Choroid plexus epithelial cell (primary cell): ENCODE measurements around the gene KCTD13.
"Not testable (repeated sequence)": the region's sequence is repeated elsewhere in the genome, so short reads cannot be mapped to it uniquely, and the experiment has no call there.

Experiments
- DNase-seq: peaks from one replicate; pipeline ENCODE4 v3.0.0-alpha.2; 2010; ENCODE audit warnings: low read depth
- H3K4me3 ChIP-seq: 2 replicates; pipeline ENCODE4 v1.5.1; 2011; ENCODE audit warnings: low read depth, mild to moderate bottlenecking, control low read depth, low read length, moderate library complexity
- CTCF ChIP-seq: conservative IDR thresholded peaks from 2 replicates; pipeline ENCODE4 v1.5.1; 2011; ENCODE audit warnings: low read depth, mild to moderate bottlenecking, control low read depth, inconsistent platforms, low read length, moderate library complexity

Gene KCTD13

GRCh38 chr16:29940656-29941055, 14.6 kb upstream of the KCTD13 start:
- H3K4me3 ChIP-seq: no peak overlapping the region
- TF ChIP-seq CTCF: no peak
- no peak for DNase-seq

- not testable (repeated sequence) for H3K4me3 ChIP-seq, DNase-seq
These were observed 5.7 kb upstream of the KCTD13 start for GRCh38 chr16:29931750-29932149.

GRCh38 chr16:29927070-29927905, 1.3 kb upstream of the KCTD13 start:
- TF ChIP-seq CTCF: no peak
- DNase-seq: peak; percentile 21
- H3K4me3 ChIP-seq: peak overlapping the region; percentile 91

- no peak for TF ChIP-seq CTCF
- H3K4me3 ChIP-seq: peak overlapping the region; percentile 91
- no peak for DNase-seq
These were observed 656 bp upstream of the KCTD13 start for GRCh38 chr16:29926711-29927052.

- no peak for TF ChIP-seq CTCF
- peak; percentile 26 for DNase-seq
These were observed 795 bp downstream of the KCTD13 start for GRCh38 chr16:29925105-29925756.

GRCh38 chr16:29922986-29923501, 3.0 kb downstream of the KCTD13 start:
- H3K4me3 ChIP-seq: no peak overlapping the region
- no peak for DNase-seq
- TF ChIP-seq CTCF: no peak

More at GRCh38 chr16:29925105-29925756, 795 bp downstream of the KCTD13 start:
- peak overlapping the region; percentile 91 for H3K4me3 ChIP-seq

- no peak for DNase-seq
- TF ChIP-seq CTCF: no peak
- H3K4me3 ChIP-seq: no peak overlapping the region
These were observed 3.7 kb downstream of the KCTD13 start for GRCh38 chr16:29922326-29922725.
